ENCODE measurements around the gene CIBAR2. TPM values are rescaled to one million over a fixed set of nuclear protein-coding genes. Genes with fewer than 3 reads are reported as not detected.
A peak's percentile ranks its signal among the peaks of the same experiment; 100 is the strongest.
"Not testable (repeated sequence)": the region's sequence is repeated elsewhere in the genome, so short reads cannot be mapped to it uniquely, and the experiment has no call there.

Gene CIBAR2
- total RNA-seq, 3 donors from 2014 or later (not counting 1 experiment from before 2014, with no cell fraction given) = not detected

DNA sequence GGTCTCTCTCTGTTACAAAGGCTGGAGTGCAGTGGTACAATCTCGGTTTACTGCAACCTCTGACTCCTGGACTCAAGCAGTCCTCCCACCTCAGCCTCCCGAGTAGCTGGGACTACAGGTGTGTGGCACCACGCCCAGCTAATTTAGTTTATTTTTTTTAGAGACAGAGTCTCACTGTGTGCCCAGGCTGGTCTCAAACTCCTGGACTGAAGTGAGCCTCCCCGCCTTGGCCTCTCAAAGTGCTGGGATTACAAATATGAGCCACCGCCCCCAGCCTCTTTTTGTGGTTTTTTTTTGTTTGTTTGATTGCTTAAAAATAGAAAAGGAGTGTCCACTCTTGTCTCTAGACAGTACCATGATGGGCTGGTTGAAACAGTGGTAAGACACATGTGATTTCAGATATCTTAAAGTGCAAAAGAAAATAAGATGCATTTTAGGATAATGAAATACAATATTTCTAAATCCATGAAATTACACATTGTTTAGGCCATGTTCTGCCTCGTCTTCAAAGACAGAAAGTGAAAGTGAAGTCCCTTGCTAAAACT, 57.3 kb downstream of the CIBAR2 start:
- no peaks in the 10 kb centered on the region for H3K36me3 Mint-ChIP-seq
- TF ChIP-seq, protein P1, sequence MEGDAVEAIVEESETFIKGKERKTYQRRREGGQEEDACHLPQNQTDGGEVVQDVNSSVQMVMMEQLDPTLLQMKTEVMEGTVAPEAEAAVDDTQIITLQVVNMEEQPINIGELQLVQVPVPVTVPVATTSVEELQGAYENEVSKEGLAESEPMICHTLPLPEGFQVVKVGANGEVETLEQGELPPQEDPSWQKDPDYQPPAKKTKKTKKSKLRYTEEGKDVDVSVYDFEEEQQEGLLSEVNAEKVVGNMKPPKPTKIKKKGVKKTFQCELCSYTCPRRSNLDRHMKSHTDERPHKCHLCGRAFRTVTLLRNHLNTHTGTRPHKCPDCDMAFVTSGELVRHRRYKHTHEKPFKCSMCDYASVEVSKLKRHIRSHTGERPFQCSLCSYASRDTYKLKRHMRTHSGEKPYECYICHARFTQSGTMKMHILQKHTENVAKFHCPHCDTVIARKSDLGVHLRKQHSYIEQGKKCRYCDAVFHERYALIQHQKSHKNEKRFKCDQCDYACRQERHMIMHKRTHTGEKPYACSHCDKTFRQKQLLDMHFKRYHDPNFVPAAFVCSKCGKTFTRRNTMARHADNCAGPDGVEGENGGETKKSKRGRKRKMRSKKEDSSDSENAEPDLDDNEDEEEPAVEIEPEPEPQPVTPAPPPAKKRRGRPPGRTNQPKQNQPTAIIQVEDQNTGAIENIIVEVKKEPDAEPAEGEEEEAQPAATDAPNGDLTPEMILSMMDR (IDR thresholded peaks at IDR 0.05) = no peak
- Histone ChIP-seq H3K27ac (ENCODE audit: low read length) (peak overlapping the region; percentile 85), H3K9me3 (ENCODE audit: control insufficient read depth, insufficient read depth, low read length) (no peaks in the 10 kb centered on the region), H3K4me1 (ENCODE audit: control insufficient read depth, insufficient read depth, low read length) (peaks cover 36% of the 10 kb centered on the region), H3K36me3 (ENCODE audit: control insufficient read depth, insufficient read depth, low read length) (no peaks in the 10 kb centered on the region), H3K27me3 (ENCODE audit: control insufficient read depth, insufficient read depth, low read length) (no peaks in the 10 kb centered on the region), H3K4me3 (ENCODE audit: low read length) (peak overlapping the region; percentile 6)
- intact Hi-C loops (cut with micrococcal nuclease) = loop anchor here (1.0 kb wide), 3 partner anchors 27 to 49 kb away; partner anchors contain the start of gene ZDHHC7
- H3K9me3 Mint-ChIP-seq = no peaks in the 10 kb centered on the region
- 44% methylated on average over 6 of the region's 6 CpGs for WGBS (ENCODE audit: insufficient coverage)
- ATAC-seq (no peak), DNase-seq (no peak)
- H3K4me3 Mint-ChIP-seq = peak overlapping the region; percentile 78
- H3K27ac Mint-ChIP-seq = peak overlapping the region; percentile 90 to 91
- H3K27me3 Mint-ChIP-seq (ENCODE audit: low read depth in 2 of 2) = peaks cover 2 to 18% of the 10 kb centered on the region in 2 donors
- peaks cover 32% of the 10 kb centered on the region in 2 donors for H3K4me1 Mint-ChIP-seq

DNA sequence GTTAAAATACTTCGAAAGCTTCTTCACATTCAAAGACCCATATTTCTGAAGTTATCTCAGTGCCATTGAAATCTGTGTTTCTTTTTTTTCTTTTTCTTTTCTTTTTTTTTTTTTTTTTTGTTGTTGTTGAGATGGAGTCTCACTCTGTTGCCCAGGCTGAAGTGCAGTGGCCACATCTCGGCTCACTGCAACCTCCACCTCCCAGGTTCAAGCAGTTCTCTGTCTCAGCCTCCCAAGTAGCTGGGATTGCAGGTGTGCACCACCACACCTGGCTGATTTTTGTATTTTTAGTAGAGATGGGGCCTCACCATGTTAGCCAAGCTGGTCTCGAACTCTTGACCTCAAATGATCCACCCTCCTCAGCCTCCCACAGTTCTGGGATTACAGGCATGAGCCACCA, 58.0 kb downstream of the CIBAR2 start:
- H3K4me3 ChIP-seq (ENCODE audit: low read length); H3K4me3 Mint-ChIP-seq; H3K36me3 ChIP-seq (ENCODE audit: control insufficient read depth, insufficient read depth, low read length); H3K27me3 ChIP-seq (ENCODE audit: control insufficient read depth, insufficient read depth, low read length); H3K9me3 Mint-ChIP-seq; H3K9me3 ChIP-seq (ENCODE audit: control insufficient read depth, insufficient read depth, low read length); H3K36me3 Mint-ChIP-seq; intact Hi-C loops (cut with micrococcal nuclease); H3K27ac ChIP-seq (ENCODE audit: low read length); ATAC-seq; H3K27ac Mint-ChIP-seq; DNase-seq: not testable (repeated sequence)
- Mint-ChIP-seq H3K4me1 (peaks cover 32% of the 10 kb centered on the region in 2 donors), H3K27me3 (ENCODE audit: low read depth in 2 of 2) (peaks cover 5 to 14% of the 10 kb centered on the region in 2 donors)
- WGBS (ENCODE audit: insufficient coverage) = 92% methylated on average over 1 of the region's 3 CpGs
- H3K4me1 ChIP-seq (ENCODE audit: control insufficient read depth, insufficient read depth, low read length) = peaks cover 36% of the 10 kb centered on the region

DNA sequence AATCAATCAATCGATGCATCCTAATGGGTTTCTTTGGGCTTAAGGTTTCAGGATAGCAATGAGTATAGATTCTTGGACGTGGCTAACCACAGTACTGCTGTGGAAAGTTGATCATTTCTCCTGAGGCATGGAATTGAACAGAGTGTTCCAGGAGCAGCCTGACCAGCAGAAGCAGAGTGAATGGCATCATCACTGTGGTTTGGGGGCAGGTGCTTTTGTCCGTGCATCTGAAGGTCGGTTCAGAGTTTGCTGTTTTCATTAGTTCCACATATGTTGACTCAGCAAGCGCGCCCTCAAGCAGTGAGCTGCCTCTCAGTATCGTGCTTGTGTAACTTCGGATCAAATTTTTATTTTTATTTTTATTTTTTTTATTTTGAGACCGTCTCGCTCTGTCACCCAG, 59.7 kb downstream of the CIBAR2 start:
- H3K4me1 ChIP-seq (ENCODE audit: control insufficient read depth, insufficient read depth, low read length) = peaks cover 33% of the 10 kb centered on the region
- WGBS (ENCODE audit: insufficient coverage) = 91% methylated on average over 10 of the region's 10 CpGs
- no peaks in the 10 kb centered on the region for H3K9me3 ChIP-seq (ENCODE audit: control insufficient read depth, insufficient read depth, low read length)
- H3K4me3 ChIP-seq (ENCODE audit: low read length) = no peak overlapping the region
- intact Hi-C loops (cut with micrococcal nuclease) = no loop called here
- Mint-ChIP-seq H3K27me3 (ENCODE audit: low read depth in 2 of 2) (peaks cover 3 to 17% of the 10 kb centered on the region in 2 donors), H3K4me1 (peaks cover 27% of the 10 kb centered on the region in 2 donors), H3K9me3 (no peaks in the 10 kb centered on the region), H3K4me3 (no peak overlapping the region), H3K27ac (no peak overlapping the region), H3K36me3 (no peaks in the 10 kb centered on the region)
- no peaks in the 10 kb centered on the region for H3K27me3 ChIP-seq (ENCODE audit: control insufficient read depth, insufficient read depth, low read length)
- no peaks in the 10 kb centered on the region for H3K36me3 ChIP-seq (ENCODE audit: control insufficient read depth, insufficient read depth, low read length)
- no peak overlapping the region for H3K27ac ChIP-seq (ENCODE audit: low read length)
- DNase-seq (no peak), ATAC-seq (no peak)
- TF ChIP-seq, protein P1 (IDR thresholded peaks at IDR 0.05) = no peak

DNA sequence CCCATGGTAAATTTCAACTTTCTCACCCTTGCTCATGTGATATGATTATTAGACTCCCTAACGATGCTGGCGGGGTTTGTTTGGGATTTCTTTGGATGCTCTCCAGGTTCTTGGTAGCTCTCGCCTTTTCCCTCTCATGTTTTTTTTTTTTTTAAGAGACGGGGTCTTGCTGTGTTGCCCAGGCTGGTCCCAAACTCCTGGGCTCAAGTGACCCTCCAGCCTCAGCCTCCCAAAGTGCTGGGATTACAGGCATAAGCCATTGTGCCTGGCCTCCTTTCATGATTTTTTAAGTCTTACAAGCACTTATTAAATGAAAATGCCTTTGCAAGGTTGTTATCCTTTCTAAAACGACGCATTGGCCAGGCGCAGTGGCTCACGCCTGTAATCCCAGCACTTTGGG, 60.6 kb downstream of the CIBAR2 start:
- intact Hi-C loops (cut with micrococcal nuclease) = no loop called here
- peaks cover 19 to 22% of the 10 kb centered on the region in 2 donors for H3K4me1 Mint-ChIP-seq
- H3K4me3 Mint-ChIP-seq = no peak overlapping the region
- Histone ChIP-seq H3K4me1 (ENCODE audit: control insufficient read depth, insufficient read depth, low read length) (peaks cover 31% of the 10 kb centered on the region), H3K27me3 (ENCODE audit: control insufficient read depth, insufficient read depth, low read length) (no peaks in the 10 kb centered on the region), H3K27ac (ENCODE audit: low read length) (no peak overlapping the region), H3K4me3 (ENCODE audit: low read length) (no peak overlapping the region), H3K36me3 (ENCODE audit: control insufficient read depth, insufficient read depth, low read length) (no peaks in the 10 kb centered on the region), H3K9me3 (ENCODE audit: control insufficient read depth, insufficient read depth, low read length) (no peaks in the 10 kb centered on the region)
- WGBS (ENCODE audit: insufficient coverage) = 95% methylated on average over 8 of the region's 8 CpGs
- no peaks in the 10 kb centered on the region for H3K9me3 Mint-ChIP-seq
- TF ChIP-seq, protein P1 (IDR thresholded peaks at IDR 0.05) = no peak
- no peaks in the 10 kb centered on the region for H3K36me3 Mint-ChIP-seq
- DNase-seq = no peak
- peaks cover 3 to 16% of the 10 kb centered on the region in 2 donors for H3K27me3 Mint-ChIP-seq (ENCODE audit: low read depth in 2 of 2)
- no peak for ATAC-seq
- H3K27ac Mint-ChIP-seq = no peak overlapping the region

All from natural killer cell (primary cell).